Measurements from ENCODE around the gene DNAJC1.
"Not testable (repeated sequence)": the region's sequence is repeated elsewhere in the genome, so short reads cannot be mapped to it uniquely, and the experiment has no call there.

The DNAJC1 gene

DNA sequence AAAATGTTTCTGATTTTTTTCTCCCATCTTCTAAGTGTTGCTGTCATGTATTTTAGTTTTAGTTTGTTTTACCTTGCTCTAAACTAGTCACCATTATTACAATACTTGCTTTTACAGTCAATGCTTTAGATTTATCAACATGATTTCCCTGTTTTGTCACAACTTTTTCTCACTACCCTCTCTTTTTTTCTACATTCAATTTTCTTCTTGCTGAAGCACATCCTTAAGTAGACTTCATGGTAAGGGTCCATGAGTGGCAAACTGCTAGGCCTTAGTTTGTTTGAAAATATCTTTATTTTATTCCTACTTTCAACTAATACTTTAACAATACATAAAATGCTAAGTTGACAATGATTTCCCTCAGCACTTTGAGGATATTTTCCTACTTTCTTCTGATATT lies 173.5 kb downstream of the DNAJC1 start:
- DNase-seq (ENCODE audit: low read depth, low spot score), result no peak

DNA sequence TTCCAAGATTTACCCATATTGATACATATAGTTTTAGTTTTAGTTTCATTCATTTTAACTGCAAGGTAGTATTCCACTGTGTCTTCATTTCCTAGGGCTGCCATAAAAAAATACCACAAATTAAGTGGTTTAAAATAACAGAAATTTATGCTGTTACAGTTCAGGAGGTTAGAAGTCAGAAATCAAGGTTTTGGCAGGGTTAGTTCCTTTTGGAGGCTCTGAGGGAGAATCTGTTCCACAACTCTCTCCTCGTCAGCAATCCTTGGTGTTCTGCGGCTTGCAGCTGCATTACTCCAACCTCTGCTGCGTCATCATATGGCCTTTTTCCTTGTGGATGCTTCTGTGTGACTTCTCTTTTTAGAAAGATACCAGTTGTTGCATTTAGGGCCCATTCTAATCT lies 176.2 kb downstream of the DNAJC1 start:
- no peak for DNase-seq (ENCODE audit: low read depth, low spot score)

DNA sequence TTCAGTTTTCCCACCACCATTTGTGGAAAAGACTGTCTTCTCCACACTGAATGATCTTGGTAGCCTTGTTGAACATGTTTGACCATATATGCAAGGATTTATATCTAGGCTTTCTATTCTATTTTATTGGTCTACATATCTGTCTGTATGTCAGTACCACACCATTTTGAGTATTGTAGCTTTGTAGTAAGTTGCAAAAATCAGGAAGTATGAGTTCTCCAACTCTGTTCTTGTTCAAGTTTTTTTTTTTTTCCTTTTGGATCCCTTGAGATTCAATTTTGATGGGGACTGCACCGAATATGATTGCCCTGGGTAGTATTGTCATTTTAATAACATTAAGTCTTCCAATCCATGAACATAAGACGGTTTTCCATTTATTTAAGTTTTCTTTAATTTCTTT lies 176.8 kb downstream of the DNAJC1 start:
- DNase-seq (ENCODE audit: low read depth, low spot score), result no peak

DNA sequence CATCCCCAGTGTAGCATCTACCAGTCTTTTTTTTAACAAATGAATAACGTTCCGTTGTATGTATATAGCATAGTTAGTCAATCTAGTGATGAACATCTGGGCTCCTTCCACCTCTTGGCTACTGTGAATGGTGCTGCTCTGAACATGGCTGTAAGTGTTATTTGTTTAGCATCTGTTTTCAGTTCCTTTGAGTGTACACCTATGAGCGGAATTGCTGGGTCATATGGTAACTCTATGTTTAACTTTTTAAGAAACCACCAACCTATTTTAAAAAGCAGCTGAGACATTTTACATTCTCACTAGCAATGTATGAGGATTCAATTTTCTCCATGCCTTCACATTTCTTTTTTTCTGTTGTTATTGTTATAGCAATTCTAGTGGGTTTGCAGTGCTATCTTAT lies 178.2 kb downstream of the DNAJC1 start:
- no peak for DNase-seq (ENCODE audit: low read depth, low spot score)

DNA sequence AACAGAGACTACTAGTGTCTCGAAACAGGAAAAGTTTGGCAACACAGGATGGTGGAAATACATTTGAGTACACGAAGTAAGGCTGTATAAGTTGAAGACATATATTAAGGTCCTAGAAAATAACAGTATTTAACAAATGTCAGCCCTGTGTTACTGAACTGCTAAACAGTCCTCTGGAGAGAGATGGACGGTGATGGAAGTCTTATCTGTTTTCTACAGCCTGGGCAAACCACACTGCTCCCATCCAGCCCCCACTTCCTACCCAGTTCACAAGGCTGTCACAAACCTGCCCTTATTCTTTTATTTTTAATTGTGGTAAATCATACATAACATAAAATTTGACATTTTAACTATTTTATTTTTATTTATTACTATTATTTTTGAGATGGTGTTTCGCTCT lies 179.1 kb downstream of the DNAJC1 start:
- no peak for DNase-seq (ENCODE audit: low read depth, low spot score)

GRCh38 chr10:21823617-21824016 lies 179.9 kb downstream of the DNAJC1 start:
- DNase-seq (ENCODE audit: low read depth, low spot score), result no peak

DNA sequence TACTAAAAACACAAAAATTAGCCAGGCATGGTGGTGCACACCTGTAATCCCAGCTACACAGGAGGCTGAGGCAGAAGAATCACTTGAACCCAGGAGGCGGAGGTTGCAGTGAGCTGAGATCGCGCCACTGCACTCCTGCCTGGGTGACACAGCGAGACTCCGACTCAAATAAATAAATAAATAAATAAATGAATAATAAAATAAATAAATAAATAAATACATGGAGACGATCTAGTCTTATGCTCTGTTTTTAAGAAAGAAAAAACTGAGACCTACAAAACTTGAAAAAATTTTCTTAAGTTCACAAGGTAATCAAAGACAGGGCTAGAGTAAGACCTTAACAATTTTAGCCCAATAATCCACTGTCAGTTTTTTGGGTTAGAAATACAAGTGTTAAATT lies 181.3 kb downstream of the DNAJC1 start:
- not testable (repeated sequence) for DNase-seq (ENCODE audit: low read depth, low spot score)

GRCh38 chr10:21820952-21821351 lies 182.6 kb downstream of the DNAJC1 start:
- DNase-seq (ENCODE audit: low read depth, low spot score), result no peak

- DNase-seq (ENCODE audit: low read depth, low spot score), result not testable (repeated sequence)
Measured at GRCh38 chr10:21818416-21818815, 185.1 kb downstream of the DNAJC1 start.

DNA sequence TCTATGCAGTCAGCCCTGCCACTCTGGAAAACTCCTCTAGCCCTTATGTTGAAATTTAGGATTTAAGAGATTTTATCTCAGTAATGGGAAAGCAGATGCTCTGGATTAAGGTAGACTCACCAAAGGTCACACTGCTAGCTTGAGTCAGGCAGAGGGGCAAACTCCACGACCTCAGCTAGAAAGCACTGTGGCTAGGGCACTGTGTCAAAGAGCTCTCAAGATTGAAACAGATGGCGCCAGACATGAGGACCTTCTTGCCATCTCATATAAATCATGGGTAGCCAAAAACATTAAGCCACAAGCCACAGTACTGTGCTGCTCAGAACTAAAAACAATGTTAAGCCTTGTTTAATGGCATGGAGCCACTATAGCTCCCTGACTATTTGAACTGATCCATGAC lies 188.7 kb downstream of the DNAJC1 start:
- DNase-seq (ENCODE audit: low read depth, low spot score), result no peak

DNA sequence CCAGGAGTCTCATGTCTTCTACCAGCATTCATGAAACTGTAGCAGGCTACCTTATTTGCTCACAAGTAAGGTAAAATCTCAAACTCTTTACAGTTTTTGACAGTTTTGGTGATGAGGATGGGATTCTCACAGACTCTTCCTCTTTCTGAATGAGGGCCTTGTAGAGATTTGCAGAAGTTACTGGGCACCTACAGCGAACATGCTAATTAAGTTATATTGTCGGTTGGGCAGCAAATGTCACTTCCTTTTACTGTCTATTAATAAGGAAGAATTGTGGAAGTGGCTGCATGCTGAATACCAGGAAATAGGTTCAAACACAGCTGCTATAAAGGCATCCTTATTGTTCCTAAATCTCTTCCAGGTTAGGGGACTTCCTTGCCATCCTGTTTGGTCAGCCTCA lies 189.6 kb downstream of the DNAJC1 start:
- DNase-seq (ENCODE audit: low read depth, low spot score), result no peak

GRCh38 chr10:21811245-21811585 lies 192.3 kb downstream of the DNAJC1 start:
- DNase-seq (ENCODE audit: low read depth, low spot score), result no peak

DNA sequence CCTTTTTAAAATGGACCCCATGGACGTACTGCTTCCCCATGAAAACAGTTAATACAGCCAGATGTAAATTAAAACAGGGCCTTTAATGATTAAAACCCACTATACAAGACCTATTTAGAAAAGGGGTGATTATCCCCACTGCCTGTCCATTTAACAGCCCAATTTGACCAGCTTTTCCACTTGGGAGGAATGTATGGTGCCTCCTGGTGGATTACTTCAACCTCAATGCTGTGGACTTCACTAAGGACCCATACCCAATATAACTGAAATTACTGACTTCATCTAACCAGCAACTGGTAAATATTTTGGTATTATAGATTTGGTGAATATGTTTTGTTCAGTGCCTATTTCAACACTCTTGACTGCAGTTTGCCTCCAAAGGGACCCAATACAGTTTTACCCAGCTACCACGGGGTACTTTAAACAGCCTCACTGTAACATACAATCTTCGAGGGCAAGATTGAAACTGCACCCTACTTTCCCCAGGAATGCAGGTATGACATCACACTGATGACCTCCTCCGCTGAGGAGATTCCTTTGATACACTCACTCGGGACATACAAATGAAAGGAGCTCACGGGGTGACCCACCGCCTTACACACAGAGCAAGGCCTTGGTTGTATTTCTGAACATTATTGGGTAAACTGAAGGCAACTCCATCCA lies 192.8 kb downstream of the DNAJC1 start:
- DNase-seq (ENCODE audit: low read depth, low spot score), result no peak

DNA sequence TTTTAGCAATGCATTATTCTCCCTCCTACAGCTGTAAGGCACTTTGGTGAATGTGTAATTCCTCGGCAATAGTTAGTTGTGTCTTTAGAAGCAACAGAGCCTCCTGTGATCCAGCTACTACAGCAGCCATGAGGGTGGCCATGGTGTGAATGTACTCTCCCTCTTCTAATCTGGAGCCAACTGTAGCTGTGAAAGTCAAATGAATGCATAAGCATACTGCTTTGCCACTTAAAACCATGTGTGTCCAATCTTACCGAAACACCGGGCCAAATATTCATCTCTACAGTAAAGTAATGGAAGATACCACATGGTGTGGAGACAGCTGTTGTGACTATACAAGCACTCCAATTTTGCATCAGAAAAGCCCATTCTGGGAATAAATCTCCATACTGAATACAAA lies 195.0 kb downstream of the DNAJC1 start:
- no peak for DNase-seq (ENCODE audit: low read depth, low spot score)

GRCh38 chr10:21807180-21807579 lies 196.3 kb downstream of the DNAJC1 start:
- peak; percentile 57 for DNase-seq (ENCODE audit: low read depth, low spot score)

DNA sequence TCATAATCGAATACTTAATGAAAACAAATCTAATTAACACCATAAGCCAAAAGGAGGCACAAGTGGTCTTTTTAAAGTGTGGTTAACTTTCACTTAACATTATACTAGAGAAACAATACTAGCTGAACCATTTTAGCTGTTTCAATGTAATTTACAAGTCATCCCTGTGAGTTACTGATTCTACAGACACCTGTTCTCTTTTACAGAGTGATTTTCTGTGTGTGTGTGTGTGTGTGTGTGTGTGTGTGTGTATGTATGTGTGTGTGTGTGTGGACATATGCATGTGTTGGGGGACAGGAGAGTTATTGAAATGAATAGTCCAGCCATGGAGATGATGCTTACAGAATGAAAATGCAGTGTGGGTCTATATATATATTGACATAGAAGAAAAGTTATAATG lies 200.2 kb downstream of the DNAJC1 start:
- no peak for DNase-seq (ENCODE audit: low read depth, low spot score)

- DNase-seq (ENCODE audit: low read depth, low spot score), result no peak
Measured at GRCh38 chr10:21801609-21802008, 201.9 kb downstream of the DNAJC1 start.

GRCh38 chr10:21797984-21798765 lies 205.4 kb downstream of the DNAJC1 start:
- no peak for DNase-seq (ENCODE audit: low read depth, low spot score)

GRCh38 chr10:21797533-21797932 lies 206.0 kb downstream of the DNAJC1 start:
- DNase-seq (ENCODE audit: low read depth, low spot score), result no peak

- no peak for DNase-seq (ENCODE audit: low read depth, low spot score)
Measured at GRCh38 chr10:21791276-21791675, 212.3 kb downstream of the DNAJC1 start.

DNA sequence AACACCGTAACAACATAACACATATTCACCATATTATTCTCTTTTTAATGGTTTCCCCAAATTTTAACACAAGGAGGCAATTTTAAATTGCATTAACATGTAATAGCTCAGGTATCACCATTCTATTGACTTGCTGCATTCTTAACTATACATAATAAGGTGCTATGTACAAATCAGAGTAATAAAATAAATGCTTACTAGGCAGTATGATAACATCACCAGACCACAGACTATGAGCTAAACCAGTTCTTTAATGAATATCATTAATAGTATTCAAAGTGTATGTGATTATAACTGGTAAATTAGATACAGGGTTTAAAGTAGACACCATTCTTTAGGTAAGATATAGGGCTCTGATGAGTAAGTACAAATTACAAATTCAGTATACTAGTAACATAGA lies 226.6 kb downstream of the DNAJC1 start:
- DNase-seq (ENCODE audit: low read depth, low spot score), result no peak

- no peak for DNase-seq (ENCODE audit: low read depth, low spot score)
Measured at GRCh38 chr10:21771219-21771618, 232.3 kb downstream of the DNAJC1 start.

DNA sequence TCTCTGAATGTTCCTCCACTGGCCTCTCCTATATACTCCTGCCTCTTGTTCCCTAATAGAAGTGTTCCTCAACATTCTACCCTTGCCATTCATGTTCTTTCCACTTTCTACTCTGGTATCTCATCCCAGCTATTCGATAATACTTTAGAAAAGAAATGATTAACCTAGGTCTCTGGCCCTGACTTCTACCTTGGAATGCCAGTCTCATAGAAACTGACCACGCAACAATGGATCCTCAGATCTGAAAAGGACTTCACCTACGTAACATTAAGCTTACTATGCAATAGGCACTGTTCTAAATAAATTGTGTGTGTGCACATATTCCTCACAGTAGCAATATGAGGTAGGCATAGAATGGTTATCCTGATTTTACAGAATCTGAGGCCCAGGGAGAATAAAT lies 234.5 kb downstream of the DNAJC1 start:
- DNase-seq (ENCODE audit: low read depth, low spot score), result no peak

Data from iPS DF 19.7 (cell line).